Caki2 (cell line): ENCODE results near the gene ABCC8. TPM values are rescaled to one million over a fixed set of nuclear protein-coding genes. Genes with fewer than 3 reads are reported as not detected.

ENCODE experiments used
- DNase-seq: peaks from one replicate; pipeline ENCODE4 v3.0.0-alpha.2; 2015; ENCODE audit warnings: low read depth
- in situ Hi-C: cut with HindIII; loops from 2 replicates; pipeline ENCODE4 v1.10.0; 2016; ENCODE audit warnings: low sequenced_read_pairs, low pct_unique_long_range_greater_than_20kb, mixed read lengths
- total RNA-seq: library from RNA; depleted of rRNA; stranded (reverse); fragments of >200 nt; shearing (Covaris generic); gene quantifications from 2 replicates; pipeline ENCODE4 v1.2.3, GENCODE V29; 2014; ENCODE audit warnings: low replicate concordance

Gene ABCC8
- total RNA-seq, 1 experiment from 2014 or later = not detected

GRCh38 chr11:17400048-17400775 is 76.4 kb downstream of the ABCC8 start:
- in situ Hi-C loops = no loop called here

GRCh38 chr11:17399236-17399635 is 77.4 kb downstream of the ABCC8 start:
- DNase-seq = no peak
- in situ Hi-C loops = no loop called here

More at GRCh38 chr11:17400048-17400775, 76.4 kb downstream of the ABCC8 start:
- DNase-seq = no peak

- in situ Hi-C loops = no loop called here
- no peak for DNase-seq
Measured at GRCh38 chr11:17397311-17398002, 79.2 kb downstream of the ABCC8 start.

DNA sequence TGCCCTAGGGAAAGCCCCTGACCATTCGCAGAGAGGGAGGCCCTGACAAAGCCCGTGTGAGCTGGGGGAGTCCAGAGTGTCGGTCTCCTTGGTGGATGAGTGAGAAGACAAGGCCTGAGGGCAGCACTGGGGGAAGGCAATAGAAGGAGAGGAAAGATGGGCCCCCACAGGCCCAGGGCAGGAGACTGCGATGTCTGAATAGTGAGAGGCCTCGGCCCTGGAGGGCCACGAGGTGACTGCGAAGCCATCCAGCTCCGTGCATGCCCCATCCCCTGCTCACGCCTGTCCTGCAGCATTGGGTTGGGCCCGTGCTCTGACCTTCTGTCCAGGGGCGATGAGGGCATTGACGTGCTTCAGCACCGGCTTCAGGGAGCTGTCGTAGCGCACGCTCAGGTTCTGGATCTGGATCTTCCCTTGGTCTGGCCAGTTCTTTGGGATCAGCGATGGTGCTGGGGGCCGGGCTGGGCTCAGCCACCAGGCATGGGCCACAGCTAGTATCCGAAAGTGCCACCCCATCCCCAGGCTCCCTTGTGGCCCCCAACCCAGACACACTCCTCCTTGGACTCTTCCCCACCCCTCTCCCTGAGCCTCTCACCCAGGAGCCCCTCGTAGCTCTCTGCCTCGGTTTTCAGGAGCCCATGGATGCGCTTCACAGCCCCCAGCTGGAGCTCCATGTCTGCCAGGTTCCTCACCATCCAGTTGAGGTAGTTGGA is 79.9 kb downstream of the ABCC8 start:
- DNase-seq = no peak
- in situ Hi-C loops = no loop called here

DNA sequence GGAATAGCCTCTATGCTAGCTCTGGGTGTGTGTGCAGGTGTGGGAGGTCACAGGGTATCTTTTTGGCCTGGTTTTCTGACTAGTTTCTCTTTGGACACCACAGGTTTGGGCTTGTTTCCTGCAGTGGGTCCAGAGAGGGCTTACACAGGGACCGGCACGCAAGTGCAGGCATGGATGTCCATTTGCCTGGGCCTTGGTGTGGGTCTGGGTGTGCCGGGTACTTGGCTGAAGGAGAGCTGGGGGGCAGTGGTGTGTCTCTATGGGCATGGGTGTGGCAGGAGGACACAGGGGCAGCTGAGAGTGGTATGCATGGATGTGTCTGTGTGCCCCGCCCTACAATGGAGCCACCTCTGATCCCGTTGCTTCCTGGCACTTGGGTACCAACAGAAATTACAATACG is 80.7 kb downstream of the ABCC8 start:
- in situ Hi-C loops = no loop called here

GRCh38 chr11:17395554-17395961 is 81.1 kb downstream of the ABCC8 start:
- in situ Hi-C loops = no loop called here
- DNase-seq = no peak

More for the DNA sequence above, 80.7 kb downstream of the ABCC8 start:
- DNase-seq = no peak

- in situ Hi-C loops = no loop called here
Measured at GRCh38 chr11:17394743-17395390, 81.8 kb downstream of the ABCC8 start.

DNA sequence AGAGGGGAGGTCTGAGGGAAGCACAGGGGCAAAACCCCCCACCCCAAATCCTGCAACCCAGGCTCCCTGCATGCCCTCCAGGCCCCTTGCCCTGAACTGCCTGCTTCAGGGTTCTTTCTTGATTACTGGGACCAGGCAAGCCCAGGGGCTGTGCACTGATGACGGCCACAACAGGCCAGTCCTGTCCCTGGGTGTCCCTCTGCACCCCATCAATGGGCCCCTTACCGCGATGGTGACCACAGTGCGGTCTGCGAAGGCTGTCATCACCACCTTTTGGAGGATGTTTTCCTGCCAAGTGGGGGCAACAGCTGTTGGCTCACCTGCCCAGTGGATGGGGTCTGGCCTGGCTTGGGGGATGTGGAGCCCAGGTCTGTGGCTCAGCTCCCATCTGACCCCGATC is 83.2 kb downstream of the ABCC8 start:
- DNase-seq = no peak
- in situ Hi-C loops = no loop called here

More at GRCh38 chr11:17394743-17395390, 81.8 kb downstream of the ABCC8 start:
- DNase-seq = no peak

- DNase-seq = no peak
- in situ Hi-C loops = no loop called here
Measured at GRCh38 chr11:17392872-17393271, 83.8 kb downstream of the ABCC8 start.

GRCh38 chr11:17391493-17392355 is 84.9 kb downstream of the ABCC8 start:
- DNase-seq = no peak
- in situ Hi-C loops = no loop called here

- no peak for DNase-seq
- in situ Hi-C loops = no loop called here
Measured at GRCh38 chr11:17389957-17390649, 86.5 kb downstream of the ABCC8 start.

DNA sequence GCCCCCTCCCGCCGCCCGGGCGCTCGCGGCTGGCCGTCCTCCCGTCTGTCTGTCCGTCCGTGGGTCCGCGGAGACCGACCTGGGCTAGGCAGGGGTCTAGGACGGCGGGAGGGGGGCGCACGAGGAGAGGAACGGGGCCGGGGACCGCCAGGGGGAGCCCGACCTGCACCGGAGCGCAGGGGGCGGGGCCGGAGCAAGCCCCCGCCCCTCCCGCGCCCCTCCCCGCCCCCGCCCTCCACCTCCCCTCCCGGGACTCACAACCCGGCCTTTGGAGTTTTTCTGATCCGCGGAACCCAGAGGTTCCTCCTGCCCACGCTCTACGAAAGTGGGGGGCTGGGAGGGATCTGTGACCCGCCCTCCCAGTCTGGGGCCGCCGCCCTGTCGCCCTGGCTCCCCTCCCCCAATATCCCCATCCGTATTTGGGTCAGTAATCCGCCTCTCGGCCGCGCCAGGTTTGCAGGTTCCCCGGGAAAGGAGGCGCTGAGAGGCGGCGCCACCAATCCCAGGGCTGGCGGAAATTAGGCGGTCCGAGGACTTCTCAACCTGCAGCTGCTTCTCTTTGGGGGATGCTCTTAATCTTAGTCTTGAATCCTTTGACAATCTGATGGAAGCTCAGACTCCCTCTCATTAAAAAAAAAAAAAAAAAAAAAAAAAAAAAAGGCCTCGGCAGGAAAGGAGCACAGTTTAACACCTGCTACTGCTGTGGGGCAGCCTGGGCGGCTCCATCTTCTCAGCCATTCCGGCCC is 87.3 kb downstream of the ABCC8 start:
- in situ Hi-C loops = no loop called here
- peak; percentile 80 for DNase-seq

DNA sequence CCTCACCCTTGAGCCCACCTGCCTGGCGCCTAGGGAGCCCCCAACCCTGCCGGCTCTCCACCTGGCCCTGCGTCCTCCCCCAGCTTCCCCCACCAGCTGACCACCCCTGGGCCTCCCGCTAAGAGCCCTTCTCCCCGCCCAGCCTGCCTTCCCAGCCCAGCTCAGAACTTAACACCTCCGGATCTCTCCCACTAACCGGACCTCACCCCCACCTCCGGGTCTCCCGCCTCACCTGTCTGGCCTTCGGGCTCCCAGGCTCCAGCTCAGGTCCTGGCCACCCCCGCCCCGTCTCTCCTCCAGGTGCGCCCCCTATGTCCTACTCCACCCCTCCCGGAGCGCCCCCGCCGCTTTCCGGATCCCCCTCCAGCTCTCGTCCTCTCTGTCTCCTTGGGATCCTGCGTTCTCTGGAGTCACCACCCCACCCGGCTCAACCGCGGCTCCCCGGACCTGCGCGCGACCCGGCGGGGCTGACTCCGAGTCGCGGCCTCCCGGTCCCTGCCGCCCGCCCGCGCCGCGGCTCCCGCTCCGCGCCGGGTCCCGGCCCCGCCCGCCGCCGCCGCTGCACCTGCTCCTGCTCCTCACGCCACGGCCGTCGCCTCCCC is 87.9 kb downstream of the ABCC8 start, which contains the start of gene KCNJ11:
KCNJ11 (minus strand) TSS at position 51 of the 602 bp plus-strand sequence. CDS start 568 bp downstream, outside the sequence.
- no peak for DNase-seq
- in situ Hi-C loops = no loop called here

DNA sequence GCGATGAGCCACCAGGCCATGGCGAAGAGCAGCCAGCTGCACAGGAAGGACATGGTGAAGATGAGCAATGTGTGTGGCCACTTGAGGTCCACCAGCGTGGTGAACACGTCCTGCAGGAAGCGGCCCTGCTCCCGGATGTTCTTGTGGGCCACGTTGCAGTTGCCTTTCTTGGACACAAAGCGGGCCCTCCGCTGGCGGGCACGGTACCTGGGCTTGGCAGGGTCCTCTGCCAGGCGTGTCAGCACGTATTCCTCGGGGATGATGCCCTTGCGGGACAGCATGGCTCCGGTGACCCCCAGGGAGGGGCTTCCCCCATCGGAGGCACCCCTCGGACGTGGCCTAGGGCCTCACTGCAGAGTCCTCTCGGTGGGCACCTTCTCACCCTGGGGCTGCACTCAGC is 88.8 kb downstream of the ABCC8 start:
- in situ Hi-C loops = no loop called here
- DNase-seq = no peak

DNA sequence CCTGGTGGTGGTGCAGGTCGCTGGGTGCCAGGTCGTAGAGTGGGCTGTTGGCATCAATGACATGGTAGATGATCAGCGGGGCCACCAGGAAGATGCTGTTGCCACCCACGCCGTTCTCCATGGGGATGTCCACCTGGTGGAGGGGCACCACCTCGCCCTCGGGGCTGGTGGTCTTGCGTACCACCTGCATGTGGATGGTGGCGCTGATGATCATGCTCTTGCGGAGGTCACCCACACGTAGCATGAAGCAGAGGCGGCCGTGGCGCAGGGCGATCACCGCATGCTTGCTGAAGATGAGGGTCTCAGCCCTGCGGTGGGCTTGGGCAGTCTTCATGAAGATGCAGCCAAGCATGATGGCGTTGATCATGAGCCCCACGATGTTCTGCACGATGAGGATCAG is 89.4 kb downstream of the ABCC8 start:
- no peak for DNase-seq
- in situ Hi-C loops = no loop called here
